Measurements from ENCODE around the gene PAPPA.

DNA sequence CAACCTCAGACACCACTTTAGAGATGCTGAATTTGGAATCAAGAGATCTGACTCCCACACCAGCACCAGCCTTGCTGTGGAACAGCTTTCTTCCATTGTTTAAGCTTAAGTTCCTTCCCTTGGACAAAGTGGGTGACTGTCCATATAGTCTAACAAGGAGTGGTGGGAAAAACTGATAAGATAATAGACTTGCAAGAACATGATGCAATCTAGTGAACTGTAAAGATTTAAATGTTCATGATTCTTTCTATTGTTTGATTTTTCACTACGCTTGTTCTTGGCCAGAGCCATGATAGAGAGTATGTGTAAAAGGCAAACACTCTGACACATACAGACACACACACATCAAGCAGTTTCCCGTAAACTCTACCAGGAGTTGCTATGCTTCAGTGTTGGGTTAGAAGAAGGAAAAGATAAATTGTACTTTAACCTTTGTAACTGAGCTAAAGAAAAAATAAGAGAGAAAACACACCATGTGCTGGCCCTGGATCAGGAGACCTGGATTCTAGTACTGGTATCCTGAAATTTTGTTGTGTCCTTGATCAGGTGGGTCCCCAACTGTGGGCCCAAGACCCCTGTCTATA, 94.3 kb downstream of the PAPPA start:
- TF ChIP-seq, protein P1, sequence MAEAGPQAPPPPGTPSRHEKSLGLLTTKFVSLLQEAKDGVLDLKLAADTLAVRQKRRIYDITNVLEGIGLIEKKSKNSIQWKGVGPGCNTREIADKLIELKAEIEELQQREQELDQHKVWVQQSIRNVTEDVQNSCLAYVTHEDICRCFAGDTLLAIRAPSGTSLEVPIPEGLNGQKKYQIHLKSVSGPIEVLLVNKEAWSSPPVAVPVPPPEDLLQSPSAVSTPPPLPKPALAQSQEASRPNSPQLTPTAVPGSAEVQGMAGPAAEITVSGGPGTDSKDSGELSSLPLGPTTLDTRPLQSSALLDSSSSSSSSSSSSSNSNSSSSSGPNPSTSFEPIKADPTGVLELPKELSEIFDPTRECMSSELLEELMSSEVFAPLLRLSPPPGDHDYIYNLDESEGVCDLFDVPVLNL (CRISPR knock-in tag; IDR thresholded peaks at IDR 0.05; ENCODE audit: borderline replicate concordance, low read depth) = no peak
- TF ChIP-seq, protein P2, sequence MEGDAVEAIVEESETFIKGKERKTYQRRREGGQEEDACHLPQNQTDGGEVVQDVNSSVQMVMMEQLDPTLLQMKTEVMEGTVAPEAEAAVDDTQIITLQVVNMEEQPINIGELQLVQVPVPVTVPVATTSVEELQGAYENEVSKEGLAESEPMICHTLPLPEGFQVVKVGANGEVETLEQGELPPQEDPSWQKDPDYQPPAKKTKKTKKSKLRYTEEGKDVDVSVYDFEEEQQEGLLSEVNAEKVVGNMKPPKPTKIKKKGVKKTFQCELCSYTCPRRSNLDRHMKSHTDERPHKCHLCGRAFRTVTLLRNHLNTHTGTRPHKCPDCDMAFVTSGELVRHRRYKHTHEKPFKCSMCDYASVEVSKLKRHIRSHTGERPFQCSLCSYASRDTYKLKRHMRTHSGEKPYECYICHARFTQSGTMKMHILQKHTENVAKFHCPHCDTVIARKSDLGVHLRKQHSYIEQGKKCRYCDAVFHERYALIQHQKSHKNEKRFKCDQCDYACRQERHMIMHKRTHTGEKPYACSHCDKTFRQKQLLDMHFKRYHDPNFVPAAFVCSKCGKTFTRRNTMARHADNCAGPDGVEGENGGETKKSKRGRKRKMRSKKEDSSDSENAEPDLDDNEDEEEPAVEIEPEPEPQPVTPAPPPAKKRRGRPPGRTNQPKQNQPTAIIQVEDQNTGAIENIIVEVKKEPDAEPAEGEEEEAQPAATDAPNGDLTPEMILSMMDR (IDR thresholded peaks at IDR 0.05) = no peak
- TF ChIP-seq SP1 (CRISPR knock-in tag; conservative IDR thresholded peaks at IDR 0.05) (no peak), IRF2 (CRISPR knock-in tag; IDR thresholded peaks at IDR 0.05; ENCODE audit: borderline replicate concordance, low read depth) (no peak), NR3C1 (CRISPR knock-in tag; conservative IDR thresholded peaks at IDR 0.05; ENCODE audit: low read depth) (no peak), KAT7 (CRISPR knock-in tag; IDR thresholded peaks at IDR 0.05; ENCODE audit: borderline replicate concordance) (no peak), FOXJ3 (CRISPR knock-in tag; IDR thresholded peaks at IDR 0.05; ENCODE audit: borderline replicate concordance) (no peak), CREB1 (CRISPR knock-in tag; IDR thresholded peaks at IDR 0.05) (no peak), MYBL2 (CRISPR knock-in tag; IDR thresholded peaks at IDR 0.05) (no peak), ATF1 (CRISPR knock-in tag; IDR thresholded peaks at IDR 0.05) (no peak)
- TF ChIP-seq, protein P3, sequence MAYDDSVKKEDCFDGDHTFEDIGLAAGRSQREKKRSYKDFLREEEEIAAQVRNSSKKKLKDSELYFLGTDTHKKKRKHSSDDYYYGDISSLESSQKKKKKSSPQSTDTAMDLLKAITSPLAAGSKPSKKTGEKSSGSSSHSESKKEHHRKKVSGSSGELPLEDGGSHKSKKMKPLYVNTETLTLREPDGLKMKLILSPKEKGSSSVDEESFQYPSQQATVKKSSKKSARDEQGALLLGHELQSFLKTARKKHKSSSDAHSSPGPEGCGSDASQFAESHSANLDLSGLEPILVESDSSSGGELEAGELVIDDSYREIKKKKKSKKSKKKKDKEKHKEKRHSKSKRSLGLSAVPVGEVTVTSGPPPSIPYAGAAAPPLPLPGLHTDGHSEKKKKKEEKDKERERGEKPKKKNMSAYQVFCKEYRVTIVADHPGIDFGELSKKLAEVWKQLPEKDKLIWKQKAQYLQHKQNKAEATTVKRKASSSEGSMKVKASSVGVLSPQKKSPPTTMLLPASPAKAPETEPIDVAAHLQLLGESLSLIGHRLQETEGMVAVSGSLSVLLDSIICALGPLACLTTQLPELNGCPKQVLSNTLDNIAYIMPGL (CRISPR knock-in tag; IDR thresholded peaks at IDR 0.05) = no peak
- TF ChIP-seq, protein P4, sequence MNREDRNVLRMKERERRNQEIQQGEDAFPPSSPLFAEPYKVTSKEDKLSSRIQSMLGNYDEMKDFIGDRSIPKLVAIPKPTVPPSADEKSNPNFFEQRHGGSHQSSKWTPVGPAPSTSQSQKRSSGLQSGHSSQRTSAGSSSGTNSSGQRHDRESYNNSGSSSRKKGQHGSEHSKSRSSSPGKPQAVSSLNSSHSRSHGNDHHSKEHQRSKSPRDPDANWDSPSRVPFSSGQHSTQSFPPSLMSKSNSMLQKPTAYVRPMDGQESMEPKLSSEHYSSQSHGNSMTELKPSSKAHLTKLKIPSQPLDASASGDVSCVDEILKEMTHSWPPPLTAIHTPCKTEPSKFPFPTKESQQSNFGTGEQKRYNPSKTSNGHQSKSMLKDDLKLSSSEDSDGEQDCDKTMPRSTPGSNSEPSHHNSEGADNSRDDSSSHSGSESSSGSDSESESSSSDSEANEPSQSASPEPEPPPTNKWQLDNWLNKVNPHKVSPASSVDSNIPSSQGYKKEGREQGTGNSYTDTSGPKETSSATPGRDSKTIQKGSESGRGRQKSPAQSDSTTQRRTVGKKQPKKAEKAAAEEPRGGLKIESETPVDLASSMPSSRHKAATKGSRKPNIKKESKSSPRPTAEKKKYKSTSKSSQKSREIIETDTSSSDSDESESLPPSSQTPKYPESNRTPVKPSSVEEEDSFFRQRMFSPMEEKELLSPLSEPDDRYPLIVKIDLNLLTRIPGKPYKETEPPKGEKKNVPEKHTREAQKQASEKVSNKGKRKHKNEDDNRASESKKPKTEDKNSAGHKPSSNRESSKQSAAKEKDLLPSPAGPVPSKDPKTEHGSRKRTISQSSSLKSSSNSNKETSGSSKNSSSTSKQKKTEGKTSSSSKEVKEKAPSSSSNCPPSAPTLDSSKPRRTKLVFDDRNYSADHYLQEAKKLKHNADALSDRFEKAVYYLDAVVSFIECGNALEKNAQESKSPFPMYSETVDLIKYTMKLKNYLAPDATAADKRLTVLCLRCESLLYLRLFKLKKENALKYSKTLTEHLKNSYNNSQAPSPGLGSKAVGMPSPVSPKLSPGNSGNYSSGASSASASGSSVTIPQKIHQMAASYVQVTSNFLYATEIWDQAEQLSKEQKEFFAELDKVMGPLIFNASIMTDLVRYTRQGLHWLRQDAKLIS (CRISPR knock-in tag; IDR thresholded peaks at IDR 0.05; ENCODE audit: borderline replicate concordance) = no peak
- TF ChIP-seq, protein P5, sequence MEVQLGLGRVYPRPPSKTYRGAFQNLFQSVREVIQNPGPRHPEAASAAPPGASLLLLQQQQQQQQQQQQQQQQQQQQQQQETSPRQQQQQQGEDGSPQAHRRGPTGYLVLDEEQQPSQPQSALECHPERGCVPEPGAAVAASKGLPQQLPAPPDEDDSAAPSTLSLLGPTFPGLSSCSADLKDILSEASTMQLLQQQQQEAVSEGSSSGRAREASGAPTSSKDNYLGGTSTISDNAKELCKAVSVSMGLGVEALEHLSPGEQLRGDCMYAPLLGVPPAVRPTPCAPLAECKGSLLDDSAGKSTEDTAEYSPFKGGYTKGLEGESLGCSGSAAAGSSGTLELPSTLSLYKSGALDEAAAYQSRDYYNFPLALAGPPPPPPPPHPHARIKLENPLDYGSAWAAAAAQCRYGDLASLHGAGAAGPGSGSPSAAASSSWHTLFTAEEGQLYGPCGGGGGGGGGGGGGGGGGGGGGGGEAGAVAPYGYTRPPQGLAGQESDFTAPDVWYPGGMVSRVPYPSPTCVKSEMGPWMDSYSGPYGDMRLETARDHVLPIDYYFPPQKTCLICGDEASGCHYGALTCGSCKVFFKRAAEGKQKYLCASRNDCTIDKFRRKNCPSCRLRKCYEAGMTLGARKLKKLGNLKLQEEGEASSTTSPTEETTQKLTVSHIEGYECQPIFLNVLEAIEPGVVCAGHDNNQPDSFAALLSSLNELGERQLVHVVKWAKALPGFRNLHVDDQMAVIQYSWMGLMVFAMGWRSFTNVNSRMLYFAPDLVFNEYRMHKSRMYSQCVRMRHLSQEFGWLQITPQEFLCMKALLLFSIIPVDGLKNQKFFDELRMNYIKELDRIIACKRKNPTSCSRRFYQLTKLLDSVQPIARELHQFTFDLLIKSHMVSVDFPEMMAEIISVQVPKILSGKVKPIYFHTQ (CRISPR knock-in tag; IDR thresholded peaks at IDR 0.05) = no peak

Measured in WTC11 (cell line).